CD14-positive monocyte (primary cell): ENCODE measurements around the gene DDHD1. TPM values are rescaled to one million over a fixed set of nuclear protein-coding genes. Genes with fewer than 3 reads are reported as not detected.

Source experiments
- DNase-seq, 3 donors: peaks; one replicate each; pipeline ENCODE4 v3.0.0-alpha.2; 2011 to 2022
- H2AFZ ChIP-seq: 2 replicates; pipeline ENCODE4 v1.6.0; 2012; ENCODE audit warnings: mild to moderate bottlenecking, low read depth, low read length, inconsistent platforms; ENCODE audit not compliant: insufficient read depth, poor library complexity, severe bottlenecking
- H3K27ac ChIP-seq, 2 donors: 1 replicate in 1 of 2; 2 replicates in 1 of 2; pipeline ENCODE4 v1.5.1; 2012 to 2013; ENCODE audit warnings: low read length in 2 of 2, control low read depth in 1 of 2, inconsistent platforms in 1 of 2, low read depth in 1 of 2, mild to moderate bottlenecking in 1 of 2
- H3K27me3 ChIP-seq, 2 donors: one replicate each; pipeline versions ENCODE4 v1.6.0 to v1.6.1; 2011 to 2013; ENCODE audit warnings: low read length in 2 of 2; ENCODE audit not compliant: control insufficient read depth in 2 of 2, insufficient read depth in 2 of 2
- H3K36me3 ChIP-seq, 2 donors: replicated peaks in 1 of 2; 1 replicate in 1 of 2; 2 replicates in 1 of 2; pipeline versions ENCODE4 v1.5.1 to v1.6.1; 2012 to 2013; ENCODE audit warnings: low read length in 2 of 2, control low read depth in 1 of 2, inconsistent platforms in 1 of 2, mild to moderate bottlenecking in 1 of 2; ENCODE audit not compliant: insufficient read depth in 2 of 2, control insufficient read depth in 1 of 2
- H3K4me1 ChIP-seq, 2 donors: 1 replicate in 1 of 2; 2 replicates in 1 of 2; pipeline versions ENCODE4 v1.5.1 to v1.6.1; 2012 to 2013; ENCODE audit warnings: low read length in 2 of 2, control low read depth in 1 of 2, inconsistent platforms in 1 of 2, mild to moderate bottlenecking in 1 of 2, moderate library complexity in 1 of 2; ENCODE audit not compliant: insufficient read depth in 2 of 2, control insufficient read depth in 1 of 2
- H3K4me2 ChIP-seq: replicated peaks from 2 replicates; pipeline ENCODE3; 2012; ENCODE audit warnings: low read length, moderate library complexity, mild to moderate bottlenecking; ENCODE audit not compliant: poor library complexity, severe bottlenecking; ENCODE audit errors: extremely low read depth
- H3K4me3 ChIP-seq, 3 experiments: fragments of 200-600 bp in 1 of 3; sonication (generic) in 1 of 3; replicated peaks in 1 of 3; 1 replicate in 2 of 3; 2 replicates in 1 of 3; pipeline ENCODE4 v1.5.1; 2011 to 2013; ENCODE audit warnings: low read length in 3 of 3, mild to moderate bottlenecking in 3 of 3, control low read depth in 2 of 3, low read depth in 2 of 3, inconsistent platforms in 1 of 3, moderate library complexity in 1 of 3
- H3K79me2 ChIP-seq: 2 replicates; pipeline ENCODE4 v1.6.0; 2012; ENCODE audit warnings: mild to moderate bottlenecking, control low read depth, inconsistent platforms, low read length, moderate library complexity; ENCODE audit not compliant: insufficient read depth
- H3K9ac ChIP-seq: 2 replicates; pipeline ENCODE4 v1.6.0; 2017; ENCODE audit warnings: low read length, mild to moderate bottlenecking; ENCODE audit not compliant: insufficient read depth, poor library complexity, severe bottlenecking
- H3K9me3 ChIP-seq, 2 donors: replicated peaks in 1 of 2; 1 replicate in 1 of 2; 2 replicates in 1 of 2; pipeline versions ENCODE4 v1.5.1 to v1.6.1; 2012 to 2013; ENCODE audit warnings: low read length in 2 of 2, control low read depth in 1 of 2; ENCODE audit not compliant: control insufficient read depth in 1 of 2, insufficient read depth in 1 of 2
- H4K20me1 ChIP-seq: 2 replicates; pipeline ENCODE4 v1.6.0; 2012; ENCODE audit warnings: mild to moderate bottlenecking, low read length, control low read depth, moderate library complexity; ENCODE audit not compliant: insufficient read depth
- H3K27ac Mint-ChIP-seq, 7 donors: one replicate each; pipeline ENCODE4 v1.8.0; 2020; ENCODE audit warnings: mild to moderate bottlenecking in 7 of 7, mixed read lengths in 7 of 7, moderate library complexity in 6 of 7, inconsistent platforms in 2 of 7
- H3K27me3 Mint-ChIP-seq, 3 donors: one replicate each; pipeline ENCODE4 v1.8.0; 2021 to 2022; ENCODE audit warnings: low read depth in 3 of 3, mild to moderate bottlenecking in 3 of 3, mixed read lengths in 3 of 3, moderate library complexity in 3 of 3, inconsistent platforms in 1 of 3
- H3K36me3 Mint-ChIP-seq, 2 donors: one replicate each; pipeline ENCODE4 v1.8.0; 2020; ENCODE audit warnings: mixed read lengths in 2 of 2, inconsistent platforms in 1 of 2, mild to moderate bottlenecking in 1 of 2
- H3K4me1 Mint-ChIP-seq: one replicate; pipeline ENCODE4 v1.8.0; 2020; ENCODE audit warnings: mild to moderate bottlenecking, mixed read lengths
- H3K4me3 Mint-ChIP-seq, 2 donors: one replicate each; pipeline ENCODE4 v1.8.0; 2020; ENCODE audit warnings: mild to moderate bottlenecking in 2 of 2, mixed read lengths in 2 of 2, moderate library complexity in 1 of 2
- H3K9me3 Mint-ChIP-seq, 7 donors: one replicate each; pipeline ENCODE4 v1.8.0; 2020 to 2022; ENCODE audit warnings: mixed read lengths in 7 of 7, mild to moderate bottlenecking in 6 of 7, moderate library complexity in 6 of 7, inconsistent platforms in 2 of 7
- CTCF ChIP-seq: fragments of 200-600 bp; IDR thresholded peaks from one replicate; pipeline ENCODE4 v1.8.0; 2022; ENCODE audit warnings: antibody characterized with exemption, mild to moderate bottlenecking
- WGBS: methylation state at CpG from one replicate; pipeline ENCODE4 v1.1.5; 2013; ENCODE audit warnings: missing lambda C conversion rate; ENCODE audit not compliant: insufficient coverage; 5-methylcytosine and 5-hydroxymethylcytosine counted together
- intact Hi-C, 2 donors: fragments of 100-400 bp; cut with micrococcal nuclease; formaldehyde crosslinking; loops; one replicate each; pipeline versions ENCODE4 v1.15.0 to v1.15.1; 2023
- polyA plus RNA-seq, 3 donors: library from polyadenylated mRNA; depleted of rRNA in 1 of 3; unstranded in 2 of 3; stranded (reverse) in 1 of 3; fragments of 300-500 nt in 2 of 3; fragments of >200 nt in 1 of 3; fragmentation: Illumina TruSeq in 2 of 3; gene quantifications; 1 replicate in 2 of 3; 2 replicates in 1 of 3; pipeline ENCODE4 v1.2.3, GENCODE V29; 2012 to 2021

The DDHD1 gene
- polyA plus RNA-seq, 3 donors = 2.2 to 7.0 (median 3.1) TPM

GRCh38 chr14:52998376-52999015, 154.6 kb downstream of the DDHD1 start:
- no peaks in the 10 kb centered on the region for H3K79me2 ChIP-seq
- peaks cover 0 to 6% of the 10 kb centered on the region in 2 donors for H3K9me3 ChIP-seq
- Mint-ChIP-seq H3K27me3 (peaks cover 0 to 2% (median 0%) of the 10 kb centered on the region in 3 donors), H3K27ac (no peak overlapping the region), H3K4me3 (no peak overlapping the region), H3K4me1 (no peaks in the 10 kb centered on the region), H3K9me3 (peaks cover 0 to 7% (median 2%) of the 10 kb centered on the region in 7 donors), H3K36me3 (no peaks in the 10 kb centered on the region)
- no peak overlapping the region for H3K4me2 ChIP-seq
- intact Hi-C loops = no loop called here
- no peak overlapping the region for H3K9ac ChIP-seq
- WGBS = 100% methylated on average over 4 of the region's 6 CpGs
- H3K4me1 ChIP-seq = no peaks in the 10 kb centered on the region
- H3K27ac ChIP-seq = no peak overlapping the region
- no peaks in the 10 kb centered on the region for H3K27me3 ChIP-seq
- no peak overlapping the region for H2AFZ ChIP-seq
- no peaks in the 10 kb centered on the region for H3K36me3 ChIP-seq
- no peak for TF ChIP-seq CTCF
- no peak for DNase-seq
- H3K4me3 ChIP-seq = no peak overlapping the region
- H4K20me1 ChIP-seq = no peaks in the 10 kb centered on the region

GRCh38 chr14:52996493-52996892, 156.6 kb downstream of the DDHD1 start:
- 100% methylated on average over 1 of the region's 2 CpGs for WGBS
- H3K27ac ChIP-seq = no peak overlapping the region
- no peaks in the 10 kb centered on the region for H3K79me2 ChIP-seq
- no peak overlapping the region for H2AFZ ChIP-seq
- DNase-seq = no peak
- peaks cover 0 to 2% (median 0%) of the 10 kb centered on the region in 3 donors for H3K27me3 Mint-ChIP-seq
- H3K9me3 Mint-ChIP-seq = peaks cover 0 to 7% (median 4%) of the 10 kb centered on the region in 7 donors
- H3K4me1 Mint-ChIP-seq = no peaks in the 10 kb centered on the region
- no peak overlapping the region for H3K4me2 ChIP-seq
- H3K4me3 Mint-ChIP-seq = no peak overlapping the region
- no peak overlapping the region for H3K9ac ChIP-seq
- no peaks in the 10 kb centered on the region for H3K27me3 ChIP-seq
- no peaks in the 10 kb centered on the region for H3K4me1 ChIP-seq
- no peaks in the 10 kb centered on the region for H3K36me3 Mint-ChIP-seq
- peaks cover 0 to 6% of the 10 kb centered on the region in 2 donors for H3K9me3 ChIP-seq
- no peaks in the 10 kb centered on the region for H3K36me3 ChIP-seq
- intact Hi-C loops = no loop called here
- H3K27ac Mint-ChIP-seq = no peak overlapping the region
- no peaks in the 10 kb centered on the region for H4K20me1 ChIP-seq
- H3K4me3 ChIP-seq = no peak overlapping the region
- TF ChIP-seq CTCF = no peak
